GM20431 (cell line): ENCODE data around the gene SNRPA.
"Not testable (repeated sequence)": the region's sequence is repeated elsewhere in the genome, so short reads cannot be mapped to it uniquely, and the experiment has no call there.

ENCODE experiments used
- in situ Hi-C: fragments of 300-500 bp; cut with MseI, MboI; formaldehyde crosslinking; loops from one replicate; pipeline ENCODE4 v1.15.0; 2020; ENCODE audit warnings: low sequenced_read_pairs; ENCODE audit not compliant: unreplicated experiment

Gene SNRPA

GRCh38 chr19:40719414-40719894 lies 31.5 kb upstream of the SNRPA start:
- in situ Hi-C loops = no loop called here

GRCh38 chr19:40721140-40721486 lies 29.9 kb upstream of the SNRPA start:
- in situ Hi-C loops = no loop called here

GRCh38 chr19:40721936-40722661 lies 28.9 kb upstream of the SNRPA start:
- in situ Hi-C loops = no loop called here

- in situ Hi-C loops = no loop called here
These were observed 27.2 kb upstream of the SNRPA start for GRCh38 chr19:40723661-40724254.

GRCh38 chr19:40724315-40724714 lies 26.7 kb upstream of the SNRPA start:
- in situ Hi-C loops = no loop called here

- in situ Hi-C loops = no loop called here
These were observed 26.1 kb upstream of the SNRPA start for GRCh38 chr19:40724855-40725254.

- in situ Hi-C loops = no loop called here
These were observed 24.7 kb upstream of the SNRPA start for GRCh38 chr19:40726279-40726678.

GRCh38 chr19:40730065-40730464 lies 20.9 kb upstream of the SNRPA start:
- in situ Hi-C loops = not testable (repeated sequence)

- in situ Hi-C loops = not testable (repeated sequence)
These were observed 18.7 kb upstream of the SNRPA start for GRCh38 chr19:40732304-40732703.

GRCh38 chr19:40733149-40733548 lies 17.9 kb upstream of the SNRPA start:
- in situ Hi-C loops = no loop called here

- in situ Hi-C loops = no loop called here
These were observed 15.8 kb upstream of the SNRPA start for GRCh38 chr19:40735013-40735771.

GRCh38 chr19:40736661-40737060 lies 14.3 kb upstream of the SNRPA start:
- in situ Hi-C loops = no loop called here

GRCh38 chr19:40737102-40737644 lies 13.8 kb upstream of the SNRPA start:
- in situ Hi-C loops = no loop called here

- in situ Hi-C loops = no loop called here
These were observed 11.8 kb upstream of the SNRPA start for GRCh38 chr19:40739030-40739839.

- in situ Hi-C loops = no loop called here
These were observed 10.9 kb upstream of the SNRPA start for GRCh38 chr19:40739871-40740703.

GRCh38 chr19:40740747-40741146 lies 10.3 kb upstream of the SNRPA start:
- in situ Hi-C loops = no loop called here

GRCh38 chr19:40741527-40742390 lies 9.2 kb upstream of the SNRPA start:
- in situ Hi-C loops = no loop called here

GRCh38 chr19:40742477-40742876 lies 8.5 kb upstream of the SNRPA start:
- in situ Hi-C loops = no loop called here
